Measurements from ENCODE around the gene PDZD2.
A peak's percentile ranks its signal among the peaks of the same experiment; 100 is the strongest.

The PDZD2 gene

GRCh38 chr5:31855134-31856040, 216.5 kb downstream of the PDZD2 start:
- DNase-seq (ENCODE audit: extremely low read depth, low read depth), result no peak
- peak; percentile 14 for TF ChIP-seq CTCF (IDR thresholded peaks at IDR 0.05; ENCODE audit: low read depth, low read length, missing control alignments)
- H3K4me3 ChIP-seq (replicated peaks; ENCODE audit: low read depth, low read length), result peak overlapping the region; percentile 43

DNA sequence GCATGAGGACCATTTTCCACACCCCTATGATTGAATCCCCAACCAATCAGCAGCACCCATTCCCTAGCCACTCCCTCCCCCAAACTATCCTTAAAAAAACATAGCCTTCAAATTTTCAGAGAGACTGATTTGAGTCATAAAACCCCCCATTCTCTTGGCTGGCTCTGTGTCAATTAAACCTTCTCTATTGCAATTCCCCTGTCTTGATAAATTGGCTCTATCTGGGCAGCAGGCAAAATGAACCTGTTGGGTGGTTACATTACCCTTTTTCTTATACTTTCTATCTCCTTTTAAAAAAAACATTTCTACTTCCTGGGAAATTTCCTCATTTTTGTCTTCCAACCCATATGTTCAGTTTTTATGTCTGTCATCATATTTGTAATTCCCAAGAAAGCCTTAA, 220.2 kb downstream of the PDZD2 start:
- DNase-seq (ENCODE audit: extremely low read depth, low read depth), result no peak
- H3K4me3 ChIP-seq (replicated peaks; ENCODE audit: low read depth, low read length), result no peak overlapping the region
- no peak for TF ChIP-seq CTCF (IDR thresholded peaks at IDR 0.05; ENCODE audit: low read depth, low read length, missing control alignments)

GRCh38 chr5:31860278-31860677, 221.3 kb downstream of the PDZD2 start:
- H3K4me3 ChIP-seq (replicated peaks; ENCODE audit: low read depth, low read length), result no peak overlapping the region
- no peak for DNase-seq (ENCODE audit: extremely low read depth, low read depth)
- TF ChIP-seq CTCF (IDR thresholded peaks at IDR 0.05; ENCODE audit: low read depth, low read length, missing control alignments), result no peak

DNA sequence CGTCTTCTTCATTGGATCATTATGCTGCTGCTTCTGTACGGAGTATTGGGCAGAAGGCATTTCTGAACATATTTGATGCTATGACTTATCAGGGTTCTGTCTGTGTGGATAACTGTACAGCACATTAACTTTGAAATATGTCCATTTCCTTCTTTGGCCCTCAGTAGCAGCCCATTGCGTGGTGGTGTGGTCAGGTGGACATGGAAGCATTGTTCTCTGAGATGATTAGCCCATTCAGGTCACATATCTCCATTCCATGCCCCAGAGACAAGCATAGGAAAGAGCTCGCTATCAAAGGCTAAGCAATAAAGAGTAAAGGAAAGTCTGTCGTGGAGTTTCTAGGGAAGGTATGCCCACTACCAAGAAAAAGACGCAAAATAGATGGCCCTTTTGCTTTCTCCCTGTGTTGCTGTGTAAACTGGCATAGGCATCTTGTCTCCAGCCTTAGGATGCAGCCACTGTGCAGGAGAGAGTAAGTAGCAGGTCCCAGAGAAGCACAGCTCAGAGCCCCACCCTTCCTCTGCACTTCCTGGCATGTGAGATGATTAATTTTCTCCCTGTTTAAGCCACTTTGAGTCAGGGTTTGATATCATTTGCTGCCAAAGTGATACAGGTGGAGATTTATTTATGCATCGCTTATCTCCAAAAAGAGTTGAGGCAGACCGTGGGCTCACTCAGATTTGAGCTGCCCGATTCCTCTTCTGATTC, 221.9 kb downstream of the PDZD2 start:
- no peak for TF ChIP-seq CTCF (IDR thresholded peaks at IDR 0.05; ENCODE audit: low read depth, low read length, missing control alignments)
- DNase-seq (ENCODE audit: extremely low read depth, low read depth), result no peak
- no peak overlapping the region for H3K4me3 ChIP-seq (replicated peaks; ENCODE audit: low read depth, low read length)

DNA sequence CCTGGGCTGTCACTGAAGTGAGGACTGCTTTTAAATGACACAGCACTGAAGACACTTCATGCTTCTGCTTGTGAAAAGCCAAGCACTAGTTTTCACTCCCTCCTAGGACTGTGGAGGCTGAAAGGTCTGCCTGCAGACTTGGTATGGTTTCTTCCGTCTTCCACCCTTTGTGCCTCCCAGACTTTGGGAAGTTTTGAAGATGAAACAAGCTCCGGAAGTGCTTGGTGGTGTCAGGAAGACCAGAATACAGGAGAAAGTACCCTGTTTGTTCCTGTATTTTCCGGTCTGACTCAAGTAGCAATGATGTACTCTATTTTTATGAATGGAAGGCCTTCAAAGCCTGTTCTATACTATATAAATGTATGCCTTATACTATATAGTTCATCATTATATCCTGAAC, 222.7 kb downstream of the PDZD2 start:
- no peak for TF ChIP-seq CTCF (IDR thresholded peaks at IDR 0.05; ENCODE audit: low read depth, low read length, missing control alignments)
- no peak for DNase-seq (ENCODE audit: extremely low read depth, low read depth)
- H3K4me3 ChIP-seq (replicated peaks; ENCODE audit: low read depth, low read length), result no peak overlapping the region

DNA sequence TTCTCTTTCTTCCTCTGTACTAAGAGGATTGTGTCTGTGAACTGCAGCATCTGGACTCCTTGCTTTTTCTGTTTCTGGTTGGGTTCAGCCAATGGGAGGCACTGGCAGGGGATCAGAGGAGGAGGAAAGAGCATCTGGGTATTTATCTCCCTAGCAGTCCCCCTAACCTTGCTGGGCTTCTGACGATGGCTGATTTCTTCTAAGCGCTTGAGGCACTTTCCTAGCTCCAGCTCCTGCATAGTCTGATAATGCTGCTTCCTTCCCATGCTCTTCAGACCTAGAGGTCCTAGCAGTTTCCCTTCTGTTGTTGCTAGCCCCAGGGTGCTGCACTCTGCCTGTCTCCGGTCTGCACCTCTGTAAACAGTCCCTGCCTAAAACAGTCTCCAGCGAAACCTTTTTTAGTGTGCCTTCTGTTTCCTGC, 225.1 kb downstream of the PDZD2 start:
- TF ChIP-seq CTCF (IDR thresholded peaks at IDR 0.05; ENCODE audit: low read depth, low read length, missing control alignments), result no peak
- DNase-seq (ENCODE audit: extremely low read depth, low read depth), result no peak
- H3K4me3 ChIP-seq (replicated peaks; ENCODE audit: low read depth, low read length), result no peak overlapping the region
